Tibial artery (tissue), 4 donors: ENCODE data around the gene CYSTM1.
A peak's percentile ranks its signal among the peaks of the same experiment; 100 is the strongest.

ENCODE experiments used
- DNase-seq, 2 donors: peaks; one replicate each; pipeline ENCODE4 v3.0.0-alpha.2; 2019
- H3K27ac ChIP-seq, 2 donors: fragments of 200-600 bp; sonication (generic) in 1 of 2; 1 replicate in 1 of 2; 2 replicates in 1 of 2; pipeline ENCODE4 v1.5.1; 2018 to 2019; ENCODE audit warnings: mild to moderate bottlenecking in 1 of 2
- H3K27me3 ChIP-seq, 2 donors: fragments of 200-600 bp; sonication (generic) in 1 of 2; one replicate each; pipeline versions ENCODE4 v1.5.1 to v1.6.0; 2016 to 2019
- H3K36me3 ChIP-seq, 3 donors: fragments of 200-600 bp; sonication (generic) in 2 of 3; one replicate each; pipeline ENCODE4 v1.5.1; 2016 to 2019; ENCODE audit warnings: mild to moderate bottlenecking in 2 of 3
- H3K4me1 ChIP-seq, 4 donors: fragments of 200-600 bp; sonication (generic) in 2 of 4; 1 replicate in 3 of 4; 2 replicates in 1 of 4; pipeline ENCODE4 v1.5.1; 2016 to 2019
- H3K4me3 ChIP-seq, 2 donors: fragments of 200-600 bp; sonication (generic) in 1 of 2; 1 replicate in 1 of 2; 2 replicates in 1 of 2; pipeline ENCODE4 v1.5.1; 2018 to 2019; ENCODE audit warnings: mild to moderate bottlenecking in 2 of 2
- H3K9me3 ChIP-seq, 3 donors: fragments of 200-600 bp; sonication (generic) in 1 of 3; one replicate each; pipeline ENCODE4 v1.5.1; 2016 to 2019
- CTCF ChIP-seq, 2 experiments: fragments of 200-600 bp in 1 of 2; fragments of 450-650 bp in 1 of 2; IDR thresholded peaks; one replicate each; pipeline ENCODE4 v1.5.1; 2017 to 2019; ENCODE audit warnings: antibody characterized with exemption in 2 of 2, mild to moderate bottlenecking in 1 of 2, moderate library complexity in 1 of 2
- intact Hi-C: fragments of 100-400 bp; cut with DNase I; formaldehyde crosslinking; loops from one replicate; pipeline ENCODE4 v1.15.0; 2023; ENCODE audit warnings: low total_unique reads

CYSTM1 gene

GRCh38 chr5:140253985-140254384, 79.0 kb downstream of the CYSTM1 start:
- DNase-seq: peak in 1 of 2 donors; percentile 49
- H3K36me3 ChIP-seq: peaks cover 0 to 27% (median 8%) of the 10 kb centered on the region in 3 donors
- H3K4me1 ChIP-seq: peaks cover 0 to 18% (median 8%) of the 10 kb centered on the region in 4 donors
- H3K4me3 ChIP-seq: no peak overlapping the region
- TF ChIP-seq CTCF (IDR thresholded peaks at IDR 0.05): no peak
- H3K9me3 ChIP-seq: no peaks in the 10 kb centered on the region
- H3K27ac ChIP-seq: no peak overlapping the region
- no peaks in the 10 kb centered on the region for H3K27me3 ChIP-seq
- intact Hi-C loops: no loop called here

- Histone ChIP-seq H3K27ac (no peak overlapping the region), H3K4me3 (no peak overlapping the region), H3K27me3 (no peaks in the 10 kb centered on the region), H3K36me3 (peaks cover 0 to 13% (median 0%) of the 10 kb centered on the region in 3 donors), H3K4me1 (peaks cover 0 to 18% (median 8%) of the 10 kb centered on the region in 4 donors), H3K9me3 (no peaks in the 10 kb centered on the region)
- intact Hi-C loops: no loop called here
- no peak for DNase-seq
- no peak for TF ChIP-seq CTCF (IDR thresholded peaks at IDR 0.05)
Observed at GRCh38 chr5:140255460-140256157, 80.6 kb downstream of the CYSTM1 start.

GRCh38 chr5:140256726-140257125, 81.7 kb downstream of the CYSTM1 start:
- Histone ChIP-seq H3K9me3 (no peaks in the 10 kb centered on the region), H3K4me3 (no peak overlapping the region), H3K36me3 (peaks cover 0 to 6% (median 0%) of the 10 kb centered on the region in 3 donors), H3K4me1 (peaks cover 0 to 25% (median 14%) of the 10 kb centered on the region in 4 donors), H3K27ac (no peak overlapping the region), H3K27me3 (no peaks in the 10 kb centered on the region)
- DNase-seq: no peak
- TF ChIP-seq CTCF (IDR thresholded peaks at IDR 0.05): no peak
- intact Hi-C loops: no loop called here

GRCh38 chr5:140258016-140258415, 83.0 kb downstream of the CYSTM1 start:
- Histone ChIP-seq H3K27me3 (no peaks in the 10 kb centered on the region), H3K27ac (no peak overlapping the region), H3K4me1 (peaks cover 0 to 20% (median 13%) of the 10 kb centered on the region in 4 donors), H3K4me3 (no peak overlapping the region), H3K9me3 (no peaks in the 10 kb centered on the region), H3K36me3 (peaks cover 0 to 6% (median 0%) of the 10 kb centered on the region in 3 donors)
- intact Hi-C loops: no loop called here
- DNase-seq: no peak
- TF ChIP-seq CTCF (IDR thresholded peaks at IDR 0.05): no peak

- no peak overlapping the region for H3K4me3 ChIP-seq
- H3K27me3 ChIP-seq: no peaks in the 10 kb centered on the region
- intact Hi-C loops: no loop called here
- peaks cover 0 to 6% (median 0%) of the 10 kb centered on the region in 3 donors for H3K36me3 ChIP-seq
- no peak for DNase-seq
- H3K9me3 ChIP-seq: no peaks in the 10 kb centered on the region
- no peak overlapping the region for H3K27ac ChIP-seq
- H3K4me1 ChIP-seq: peaks cover 0 to 18% (median 12%) of the 10 kb centered on the region in 4 donors
- no peak for TF ChIP-seq CTCF (IDR thresholded peaks at IDR 0.05)
Observed at GRCh38 chr5:140258873-140259272, 83.9 kb downstream of the CYSTM1 start.
